NCI-H510A treated with DMSO at 0.1 percent for 48 hours (cell line): ENCODE measurements around the gene PAX8.

Source experiments
- DNase-seq: peaks from one replicate; lab custom pipeline; 2025; lab: John Stamatoyannopoulos, UW

The PAX8 gene

GRCh38 chr2:113219889-113220641, 58.7 kb downstream of the PAX8 start:
- peak; percentile 3 for DNase-seq

GRCh38 chr2:113219525-113219888, 59.2 kb downstream of the PAX8 start:
- DNase-seq = no peak

GRCh38 chr2:113219092-113219441, 59.7 kb downstream of the PAX8 start:
- DNase-seq = no peak

GRCh38 chr2:113218283-113219091, 60.2 kb downstream of the PAX8 start:
- no peak for DNase-seq

- DNase-seq = no peak
These were observed 61.1 kb downstream of the PAX8 start for GRCh38 chr2:113217455-113218282.

- DNase-seq = no peak
These were observed 61.7 kb downstream of the PAX8 start for GRCh38 chr2:113216891-113217454.

- no peak for DNase-seq
These were observed 62.4 kb downstream of the PAX8 start for GRCh38 chr2:113216321-113216720.

- DNase-seq = no peak
These were observed 63.7 kb downstream of the PAX8 start for GRCh38 chr2:113215056-113215455.

GRCh38 chr2:113214141-113214540, 64.6 kb downstream of the PAX8 start:
- DNase-seq = no peak

GRCh38 chr2:113213061-113213930, 65.4 kb downstream of the PAX8 start:
- DNase-seq = no peak

- no peak for DNase-seq
These were observed 66.3 kb downstream of the PAX8 start for GRCh38 chr2:113212245-113213060.

- no peak for DNase-seq
These were observed 67.3 kb downstream of the PAX8 start for GRCh38 chr2:113211226-113212105.

GRCh38 chr2:113209646-113210171, 69.0 kb downstream of the PAX8 start:
- DNase-seq = no peak

GRCh38 chr2:113209011-113209645, 69.6 kb downstream of the PAX8 start:
- DNase-seq = no peak

GRCh38 chr2:113208396-113208795, 70.3 kb downstream of the PAX8 start:
- no peak for DNase-seq

- DNase-seq = no peak
These were observed 71.7 kb downstream of the PAX8 start for GRCh38 chr2:113207021-113207420.

- no peak for DNase-seq
These were observed 72.5 kb downstream of the PAX8 start for GRCh38 chr2:113206251-113206650.

- peak; percentile 69 for DNase-seq
These were observed 74.7 kb downstream of the PAX8 start for GRCh38 chr2:113203901-113204519.
